Activated naive CD8-positive, alpha-beta T cell treated with anti-CD3 and anti-CD28 coated beads, Interleukin-2, amount 10 ng/mL, durations not matched to agents 7 days and 5 days (primary cell): ENCODE data around the gene MOB3B. TPM values are rescaled to one million over a fixed set of nuclear protein-coding genes. Genes with fewer than 3 reads are reported as not detected.

Experiments
- total RNA-seq, 2 experiments: library from RNA; stranded (reverse); gene quantifications; one replicate each; pipeline ENCODE4 v1.2.3, GENCODE V29; 2021

Gene MOB3B
- total RNA-seq, 2 experiments from 2014 or later = 3.2 to 3.6 TPM

Other genes starting within 250 kb of the MOB3B start
- not detected for gene EQTN, start 232.7 kb downstream of the MOB3B start, total RNA-seq
- gene IFNK, start 5.5 kb downstream of the MOB3B start, total RNA-seq = not detected
- 10 to 100 TPM; 13.7 to 16.4 TPM for gene C9orf72, start 43.7 kb upstream of the MOB3B start, total RNA-seq